HUES6 (cell line): ENCODE results near the gene ITGA11.

ENCODE experiments used
- H3K27ac ChIP-seq: 2 replicates; pipeline ENCODE4 v1.7.0; 2013; ENCODE audit warnings: low read depth, mild to moderate bottlenecking, low read length, inconsistent platforms
- H3K27me3 ChIP-seq: 2 replicates; pipeline ENCODE4 v1.6.1; 2013; ENCODE audit warnings: low read length; ENCODE audit not compliant: control insufficient read depth, insufficient read depth
- H3K36me3 ChIP-seq: 2 replicates; pipeline ENCODE4 v1.6.1; 2013; ENCODE audit warnings: low read length; ENCODE audit not compliant: control insufficient read depth, insufficient read depth
- H3K4me1 ChIP-seq: 2 replicates; pipeline ENCODE4 v1.6.1; 2013; ENCODE audit warnings: low read length; ENCODE audit not compliant: control insufficient read depth, insufficient read depth
- H3K4me3 ChIP-seq: 2 replicates; pipeline ENCODE4 v1.5.1; 2013; ENCODE audit warnings: low read depth, low read length
- H3K9ac ChIP-seq: one replicate; pipeline ENCODE4 v1.6.1; 2013; ENCODE audit warnings: mild to moderate bottlenecking, low read length
- H3K9me3 ChIP-seq: 2 replicates; pipeline ENCODE4 v1.6.1; 2013; ENCODE audit warnings: low read depth, low read length; ENCODE audit not compliant: control insufficient read depth, insufficient read depth

Gene ITGA11

GRCh38 chr15:68433551-68433950, 1.6 kb upstream of the ITGA11 start:
- no peaks in the 10 kb centered on the region for H3K9me3 ChIP-seq
- H3K4me3 ChIP-seq, result no peak overlapping the region
- no peaks in the 10 kb centered on the region for H3K4me1 ChIP-seq
- peaks cover 75% of the 10 kb centered on the region for H3K27me3 ChIP-seq
- H3K27ac ChIP-seq, result no peak overlapping the region
- no peak overlapping the region for H3K9ac ChIP-seq
- no peaks in the 10 kb centered on the region for H3K36me3 ChIP-seq

- Histone ChIP-seq H3K4me3 (peak overlapping the region; percentile 56), H3K36me3 (no peaks in the 10 kb centered on the region), H3K9ac (no peak overlapping the region), H3K27ac (no peak overlapping the region), H3K27me3 (peaks cover 85% of the 10 kb centered on the region), H3K4me1 (no peaks in the 10 kb centered on the region), H3K9me3 (no peaks in the 10 kb centered on the region)
Measured at GRCh38 chr15:68432441-68433064, 590 bp upstream of the ITGA11 start.

- Histone ChIP-seq H3K4me3 (peak overlapping the region; percentile 56), H3K9me3 (no peaks in the 10 kb centered on the region), H3K4me1 (no peaks in the 10 kb centered on the region), H3K27me3 (peaks cover 80% of the 10 kb centered on the region), H3K36me3 (no peaks in the 10 kb centered on the region), H3K9ac (no peak overlapping the region), H3K27ac (no peak overlapping the region)
Measured at GRCh38 chr15:68431037-68431791, 749 bp downstream of the ITGA11 start.

GRCh38 chr15:68430471-68431036, 1.4 kb downstream of the ITGA11 start:
- Histone ChIP-seq H3K27me3 (peaks cover 79% of the 10 kb centered on the region), H3K4me1 (no peaks in the 10 kb centered on the region), H3K27ac (no peak overlapping the region), H3K9ac (no peak overlapping the region), H3K9me3 (no peaks in the 10 kb centered on the region), H3K4me3 (peak overlapping the region; percentile 56), H3K36me3 (no peaks in the 10 kb centered on the region)

GRCh38 chr15:68429691-68430470, 2.1 kb downstream of the ITGA11 start:
- H3K36me3 ChIP-seq, result no peaks in the 10 kb centered on the region
- no peak overlapping the region for H3K9ac ChIP-seq
- peaks cover 73% of the 10 kb centered on the region for H3K27me3 ChIP-seq
- no peaks in the 10 kb centered on the region for H3K9me3 ChIP-seq
- no peaks in the 10 kb centered on the region for H3K4me1 ChIP-seq
- H3K4me3 ChIP-seq, result no peak overlapping the region
- H3K27ac ChIP-seq, result no peak overlapping the region

GRCh38 chr15:68428431-68428940, 3.5 kb downstream of the ITGA11 start:
- no peaks in the 10 kb centered on the region for H3K36me3 ChIP-seq
- no peaks in the 10 kb centered on the region for H3K4me1 ChIP-seq
- peaks cover 59% of the 10 kb centered on the region for H3K27me3 ChIP-seq
- no peaks in the 10 kb centered on the region for H3K9me3 ChIP-seq
- H3K4me3 ChIP-seq, result no peak overlapping the region
- H3K27ac ChIP-seq, result no peak overlapping the region
- H3K9ac ChIP-seq, result no peak overlapping the region

- Histone ChIP-seq H3K4me3 (no peak overlapping the region), H3K9ac (no peak overlapping the region), H3K4me1 (no peaks in the 10 kb centered on the region), H3K27me3 (peaks cover 56% of the 10 kb centered on the region), H3K9me3 (no peaks in the 10 kb centered on the region), H3K27ac (no peak overlapping the region), H3K36me3 (no peaks in the 10 kb centered on the region)
Measured at GRCh38 chr15:68427963-68428362, 4.0 kb downstream of the ITGA11 start.

- Histone ChIP-seq H3K36me3 (no peaks in the 10 kb centered on the region), H3K27me3 (peaks cover 50% of the 10 kb centered on the region), H3K9me3 (no peaks in the 10 kb centered on the region), H3K9ac (no peak overlapping the region), H3K4me3 (no peak overlapping the region), H3K27ac (no peak overlapping the region), H3K4me1 (no peaks in the 10 kb centered on the region)
Measured at GRCh38 chr15:68427366-68427765, 4.6 kb downstream of the ITGA11 start.

GRCh38 chr15:68426116-68426515, 5.8 kb downstream of the ITGA11 start:
- Histone ChIP-seq H3K9ac (no peak overlapping the region), H3K4me3 (no peak overlapping the region), H3K4me1 (peaks cover 10% of the 10 kb centered on the region), H3K36me3 (no peaks in the 10 kb centered on the region), H3K27ac (no peak overlapping the region), H3K27me3 (peaks cover 38% of the 10 kb centered on the region), H3K9me3 (no peaks in the 10 kb centered on the region)

- H3K27me3 ChIP-seq, result peaks cover 32% of the 10 kb centered on the region
- peaks cover 14% of the 10 kb centered on the region for H3K4me1 ChIP-seq
- no peaks in the 10 kb centered on the region for H3K36me3 ChIP-seq
- H3K9me3 ChIP-seq, result no peaks in the 10 kb centered on the region
- H3K4me3 ChIP-seq, result no peak overlapping the region
- H3K9ac ChIP-seq, result no peak overlapping the region
- H3K27ac ChIP-seq, result no peak overlapping the region
Measured at GRCh38 chr15:68425428-68426060, 6.4 kb downstream of the ITGA11 start.
